ENCODE measurements around the gene PCBP3.

PCBP3 gene

DNA sequence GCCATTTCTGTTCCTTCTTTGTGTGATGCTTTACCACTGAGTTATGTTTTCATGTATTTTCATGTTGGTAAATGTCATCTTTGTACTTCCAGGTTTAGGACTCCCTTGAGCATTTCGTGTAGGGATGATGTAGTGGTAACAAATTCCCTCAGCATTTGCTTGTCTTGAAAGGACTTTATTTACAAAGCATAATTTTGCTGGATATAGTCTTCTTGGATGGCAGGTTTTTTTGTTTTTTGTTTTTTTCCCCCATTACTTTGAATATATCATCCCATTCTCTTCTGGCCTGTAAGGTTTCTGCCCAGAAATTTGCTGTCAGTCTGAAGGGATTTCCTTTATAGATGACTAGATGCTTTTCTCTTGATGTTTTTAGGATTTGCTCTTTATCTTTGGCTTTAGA lies 133.4 kb downstream of the PCBP3 start:
- Histone ChIP-seq H3K36me3 (replicated peaks; ENCODE audit: insufficient read depth, low read length) (no peaks in the 10 kb centered on the region), H3K79me2 (ENCODE audit: low read length) (no peaks in the 10 kb centered on the region), H3K4me3 (ENCODE audit: low read length) (no peak overlapping the region), H3K9me2 (replicated peaks; ENCODE audit: insufficient read depth, low read length) (no peaks in the 10 kb centered on the region), H3K27me3 (replicated peaks; ENCODE audit: insufficient read depth, low read length) (no peaks in the 10 kb centered on the region), H3K4me2 (ENCODE audit: low read depth, low read length) (no peak overlapping the region), H2AFZ (ENCODE audit: low read length) (no peak overlapping the region), H4K20me1 (ENCODE audit: insufficient read depth, low read length) (no peaks in the 10 kb centered on the region), H3K9me3 (replicated peaks; ENCODE audit: insufficient read depth, low read length) (no peaks in the 10 kb centered on the region), H3K27ac (ENCODE audit: low read length) (no peak overlapping the region), H3K9ac (ENCODE audit: low read length) (no peak overlapping the region), H3K4me1 (ENCODE audit: low read length) (no peaks in the 10 kb centered on the region), H3F3A (ENCODE audit: insufficient read depth, low read length) (no peaks in the 10 kb centered on the region)
- TF ChIP-seq, protein P1, sequence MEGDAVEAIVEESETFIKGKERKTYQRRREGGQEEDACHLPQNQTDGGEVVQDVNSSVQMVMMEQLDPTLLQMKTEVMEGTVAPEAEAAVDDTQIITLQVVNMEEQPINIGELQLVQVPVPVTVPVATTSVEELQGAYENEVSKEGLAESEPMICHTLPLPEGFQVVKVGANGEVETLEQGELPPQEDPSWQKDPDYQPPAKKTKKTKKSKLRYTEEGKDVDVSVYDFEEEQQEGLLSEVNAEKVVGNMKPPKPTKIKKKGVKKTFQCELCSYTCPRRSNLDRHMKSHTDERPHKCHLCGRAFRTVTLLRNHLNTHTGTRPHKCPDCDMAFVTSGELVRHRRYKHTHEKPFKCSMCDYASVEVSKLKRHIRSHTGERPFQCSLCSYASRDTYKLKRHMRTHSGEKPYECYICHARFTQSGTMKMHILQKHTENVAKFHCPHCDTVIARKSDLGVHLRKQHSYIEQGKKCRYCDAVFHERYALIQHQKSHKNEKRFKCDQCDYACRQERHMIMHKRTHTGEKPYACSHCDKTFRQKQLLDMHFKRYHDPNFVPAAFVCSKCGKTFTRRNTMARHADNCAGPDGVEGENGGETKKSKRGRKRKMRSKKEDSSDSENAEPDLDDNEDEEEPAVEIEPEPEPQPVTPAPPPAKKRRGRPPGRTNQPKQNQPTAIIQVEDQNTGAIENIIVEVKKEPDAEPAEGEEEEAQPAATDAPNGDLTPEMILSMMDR (IDR thresholded peaks at IDR 0.05; ENCODE audit: low read length): no peak
- no peak for TF ChIP-seq EZH2 (optimal IDR thresholded peaks at IDR 0.05; ENCODE audit: low read depth, low read length)
- TF ChIP-seq EZH2phosphoT487 (IDR thresholded peaks at IDR 0.05; ENCODE audit: low read length): no peak
- DNase-seq: no peak

DNA sequence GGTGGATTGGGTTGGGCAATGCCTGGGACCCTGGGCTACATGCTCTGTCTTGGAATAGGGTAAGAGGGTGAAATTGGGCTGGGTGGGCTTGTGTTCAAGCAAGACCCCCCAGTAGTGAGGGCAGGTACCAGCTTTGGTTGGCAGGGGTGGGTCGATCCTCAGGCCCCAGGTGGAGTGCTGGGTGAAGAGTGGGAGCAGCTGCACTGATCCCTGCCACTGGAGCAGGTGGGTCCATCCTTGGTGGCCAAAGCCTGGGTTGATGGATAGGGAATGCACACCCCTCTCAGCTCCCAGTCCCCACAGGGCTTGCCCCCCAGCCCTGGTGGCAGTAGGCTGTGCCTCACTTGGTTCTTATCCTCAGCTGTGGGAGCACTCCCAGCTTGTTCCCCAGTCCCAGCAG lies 135.2 kb downstream of the PCBP3 start:
- no peak for DNase-seq
- no peak overlapping the region for H3K4me2 ChIP-seq (ENCODE audit: low read depth, low read length)
- no peaks in the 10 kb centered on the region for H3K9me3 ChIP-seq (replicated peaks; ENCODE audit: insufficient read depth, low read length)
- H3K36me3 ChIP-seq (replicated peaks; ENCODE audit: insufficient read depth, low read length): no peaks in the 10 kb centered on the region
- no peak for TF ChIP-seq EZH2 (optimal IDR thresholded peaks at IDR 0.05; ENCODE audit: low read depth, low read length)
- TF ChIP-seq EZH2phosphoT487 (IDR thresholded peaks at IDR 0.05; ENCODE audit: low read length): no peak
- TF ChIP-seq, protein P1 (IDR thresholded peaks at IDR 0.05; ENCODE audit: low read length): no peak
- H3F3A ChIP-seq (ENCODE audit: insufficient read depth, low read length): no peaks in the 10 kb centered on the region
- H3K4me3 ChIP-seq (ENCODE audit: low read length): no peak overlapping the region
- no peak overlapping the region for H3K27ac ChIP-seq (ENCODE audit: low read length)
- no peaks in the 10 kb centered on the region for H3K9me2 ChIP-seq (replicated peaks; ENCODE audit: insufficient read depth, low read length)
- H3K79me2 ChIP-seq (ENCODE audit: low read length): no peaks in the 10 kb centered on the region
- H3K27me3 ChIP-seq (replicated peaks; ENCODE audit: insufficient read depth, low read length): no peaks in the 10 kb centered on the region
- H3K4me1 ChIP-seq (ENCODE audit: low read length): no peaks in the 10 kb centered on the region
- no peak overlapping the region for H3K9ac ChIP-seq (ENCODE audit: low read length)
- H2AFZ ChIP-seq (ENCODE audit: low read length): no peak overlapping the region
- no peaks in the 10 kb centered on the region for H4K20me1 ChIP-seq (ENCODE audit: insufficient read depth, low read length)

DNA sequence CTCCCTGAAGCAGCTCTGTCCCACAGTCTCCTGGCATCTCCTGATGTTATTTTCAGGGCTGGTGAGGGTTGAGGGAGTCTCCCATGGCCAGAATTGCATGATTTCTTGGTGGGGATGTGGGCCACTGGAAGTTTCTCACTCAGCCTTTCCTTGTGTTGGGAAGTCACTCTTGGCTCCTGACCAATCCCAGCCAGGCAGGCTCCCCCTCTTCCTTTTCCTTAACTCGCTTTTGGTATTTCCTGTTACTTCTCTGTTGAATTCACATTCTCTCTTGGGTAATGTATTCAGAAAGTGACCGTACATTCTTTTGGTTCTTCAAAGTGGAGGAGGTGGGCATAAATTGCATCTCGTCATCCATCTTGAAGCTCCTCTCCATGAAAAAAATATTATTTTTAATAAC lies 135.7 kb downstream of the PCBP3 start:
- no peaks in the 10 kb centered on the region for H3K36me3 ChIP-seq (replicated peaks; ENCODE audit: insufficient read depth, low read length)
- H3K4me3 ChIP-seq (ENCODE audit: low read length): no peak overlapping the region
- no peaks in the 10 kb centered on the region for H3K79me2 ChIP-seq (ENCODE audit: low read length)
- H4K20me1 ChIP-seq (ENCODE audit: insufficient read depth, low read length): no peaks in the 10 kb centered on the region
- H3K9ac ChIP-seq (ENCODE audit: low read length): no peak overlapping the region
- no peaks in the 10 kb centered on the region for H3K4me1 ChIP-seq (ENCODE audit: low read length)
- H3K9me2 ChIP-seq (replicated peaks; ENCODE audit: insufficient read depth, low read length): no peaks in the 10 kb centered on the region
- no peak overlapping the region for H2AFZ ChIP-seq (ENCODE audit: low read length)
- TF ChIP-seq EZH2 (optimal IDR thresholded peaks at IDR 0.05; ENCODE audit: low read depth, low read length): no peak
- no peak for TF ChIP-seq EZH2phosphoT487 (IDR thresholded peaks at IDR 0.05; ENCODE audit: low read length)
- TF ChIP-seq, protein P1 (IDR thresholded peaks at IDR 0.05; ENCODE audit: low read length): no peak
- DNase-seq: no peak
- H3K27ac ChIP-seq (ENCODE audit: low read length): no peak overlapping the region
- H3K27me3 ChIP-seq (replicated peaks; ENCODE audit: insufficient read depth, low read length): no peaks in the 10 kb centered on the region
- no peak overlapping the region for H3K4me2 ChIP-seq (ENCODE audit: low read depth, low read length)
- no peaks in the 10 kb centered on the region for H3F3A ChIP-seq (ENCODE audit: insufficient read depth, low read length)
- no peaks in the 10 kb centered on the region for H3K9me3 ChIP-seq (replicated peaks; ENCODE audit: insufficient read depth, low read length)

Data from MM.1S (cell line).